Endothelial cell of umbilical vein (primary cell): ENCODE results near the gene SFI1. TPM values are rescaled to one million over a fixed set of nuclear protein-coding genes. Genes with fewer than 3 reads are reported as not detected.
"Not testable (repeated sequence)": the region's sequence is repeated elsewhere in the genome, so short reads cannot be mapped to it uniquely, and the experiment has no call there.

Source experiments
- BruUV-seq: library from RNA; stranded (reverse); fragments of 400-500 nt; replicated peaks from 2 replicates; lab custom pipeline; 2021; lab: Mats Ljungman, UMichigan
- CTCF ChIA-PET: fragments of 300-600, 350-600 bp; sonication (Branson Sonifier 250); formaldehyde crosslinking; loops from one replicate; lab custom pipeline; 2021; ENCODE audit warnings: antibody characterized with exemption, inconsistent platforms; lab: Charles Lee
- POLR2A ChIA-PET: fragments of 300-600, 350-600 bp; sonication (Branson Sonifier 250); formaldehyde crosslinking; loops from one replicate; lab custom pipeline; 2021; ENCODE audit warnings: antibody characterized with exemption, inconsistent platforms; lab: Charles Lee
- DNase-seq: peaks from one replicate; pipeline ENCODE4 v3.0.0-alpha.2; 2011; ENCODE audit warnings: low read depth, low spot score
- FAIRE-seq: peaks from 2 replicates; lab custom pipeline; 2011; peaks lifted over from hg19 to GRCh38; lab: Jason Lieb, UNC
- H2AFZ ChIP-seq: 2 replicates; pipeline ENCODE4 v1.6.0; 2012; ENCODE audit warnings: low read depth, low read length, control low read depth, inconsistent platforms
- H3K27ac ChIP-seq: 2 replicates; pipeline ENCODE4 v1.5.1; 2011; ENCODE audit warnings: low read depth, mild to moderate bottlenecking, control low read depth, low read length, moderate library complexity; ENCODE audit not compliant: insufficient read depth
- H3K27me3 ChIP-seq, 2 experiments: 2 replicates each; pipeline versions ENCODE4 v1.6.0 to v1.6.1; 2011; ENCODE audit warnings: low read length in 2 of 2, mixed read lengths in 1 of 2; ENCODE audit not compliant: control insufficient read depth in 2 of 2, insufficient read depth in 2 of 2
- H3K36me3 ChIP-seq, 2 experiments: 2 replicates in 1 of 2; 3 replicates in 1 of 2; pipeline ENCODE4 v1.5.1; 2011; ENCODE audit warnings: low read length in 2 of 2, mild to moderate bottlenecking in 1 of 2, moderate library complexity in 1 of 2; ENCODE audit not compliant: control insufficient read depth in 2 of 2, insufficient read depth in 2 of 2; ENCODE audit errors: extremely low read depth in 1 of 2
- H3K4me1 ChIP-seq: 3 replicates; pipeline ENCODE4 v1.5.1; 2011; ENCODE audit warnings: mild to moderate bottlenecking, low read length; ENCODE audit not compliant: control insufficient read depth, insufficient read depth; ENCODE audit errors: extremely low read depth
- H3K4me2 ChIP-seq: 2 replicates; pipeline ENCODE4 v1.6.1; 2011; ENCODE audit warnings: low read length, control low read depth, mixed read lengths; ENCODE audit not compliant: insufficient read depth
- H3K4me3 ChIP-seq, 3 experiments: fragments of 200-600 bp in 1 of 3; sonication (generic), shearing (Covaris generic) in 1 of 3; replicated peaks in 1 of 3; 2 replicates each; pipeline ENCODE4 v1.5.1; 2011 to 2016; ENCODE audit warnings: control low read depth in 3 of 3, low read length in 3 of 3, mild to moderate bottlenecking in 2 of 3, inconsistent platforms in 1 of 3, low read depth in 1 of 3, moderate library complexity in 1 of 3; ENCODE audit not compliant: insufficient read depth in 1 of 3
- H3K79me2 ChIP-seq: 2 replicates; pipeline ENCODE4 v1.6.0; 2012; ENCODE audit warnings: low read length, inconsistent platforms; ENCODE audit not compliant: control insufficient read depth, insufficient read depth
- H3K9ac ChIP-seq: replicated peaks from 2 replicates; pipeline ENCODE3; 2011; ENCODE audit warnings: low read length, control low read depth; ENCODE audit not compliant: insufficient read depth; ENCODE audit errors: extremely low read depth
- H3K9me1 ChIP-seq: replicated peaks from 3 replicates; pipeline ENCODE4 v1.6.0; 2011; ENCODE audit warnings: mild to moderate bottlenecking, low read length; ENCODE audit not compliant: control insufficient read depth, insufficient read depth; ENCODE audit errors: extremely low read depth
- H3K9me3 ChIP-seq: replicated peaks from 2 replicates; pipeline ENCODE4 v1.5.1; 2012; ENCODE audit warnings: low read length, inconsistent platforms; ENCODE audit not compliant: control insufficient read depth, insufficient read depth
- H4K20me1 ChIP-seq: replicated peaks from 2 replicates; pipeline ENCODE3; 2011; ENCODE audit warnings: mild to moderate bottlenecking, low read length; ENCODE audit not compliant: control insufficient read depth, insufficient read depth; ENCODE audit errors: extremely low read depth
- EZH2 ChIP-seq: IDR thresholded peaks from 2 replicates; pipeline ENCODE4 v1.6.1; 2012; ENCODE audit warnings: borderline replicate concordance, low read depth, mild to moderate bottlenecking, moderate library complexity, low read length, inconsistent platforms; ENCODE audit not compliant: severe bottlenecking
- FOS ChIP-seq: IDR thresholded peaks from 2 replicates; pipeline ENCODE4 v1.6.1; 2011; ENCODE audit warnings: mild to moderate bottlenecking, low read length, moderate library complexity, borderline replicate concordance; ENCODE audit not compliant: insufficient read depth
- GATA2 ChIP-seq: IDR thresholded peaks from 2 replicates; pipeline ENCODE4 v1.7.0; 2011; ENCODE audit warnings: low read depth, mild to moderate bottlenecking, moderate library complexity, mixed read lengths, low read length; ENCODE audit not compliant: insufficient read length, insufficient read depth
- JUN ChIP-seq: IDR thresholded peaks from 2 replicates; pipeline ENCODE4 v1.6.1; 2011; ENCODE audit warnings: borderline replicate concordance, low read depth; ENCODE audit not compliant: insufficient read length, insufficient read depth
- MYC ChIP-seq: IDR thresholded peaks from one replicate; pipeline ENCODE4 v1.6.1; 2011; ENCODE audit warnings: mild to moderate bottlenecking, low read depth, low read length
- POLR2A ChIP-seq: IDR thresholded peaks from 2 replicates; pipeline ENCODE4 v1.6.1; 2012; ENCODE audit warnings: low read depth, mild to moderate bottlenecking, control low read depth, low read length
- POLR2AphosphoS5 ChIP-seq: IDR thresholded peaks from 2 replicates; pipeline ENCODE4 v1.6.1; 2012; ENCODE audit warnings: low read depth, mild to moderate bottlenecking, control low read depth, low read length, moderate library complexity; ENCODE audit not compliant: insufficient read depth
- dilution Hi-C: fragments of 300-500 bp; cut with MboI; formaldehyde crosslinking; loops from one replicate; pipeline ENCODE4 v1.15.0; 2019; ENCODE audit warnings: low sequenced_read_pairs; ENCODE audit not compliant: extremely low pct_ligation_motif_present
- intact Hi-C: fragments of 100-400 bp; cut with micrococcal nuclease; formaldehyde crosslinking; loops from one replicate; pipeline ENCODE4 v1.10.0; 2022
- polyA plus RNA-seq, 4 experiments: library from polyadenylated mRNA; depleted of rRNA in 3 of 4; stranded (reverse) in 3 of 4; unstranded in 1 of 4; fragments of >200 nt; gene quantifications; 2 replicates each; pipeline versions ENCODE4 v1.2.1 to v1.2.3, GENCODE V29; 2011 to 2012; ENCODE audit warnings: missing spikeins in 1 of 4
- total RNA-seq: library from RNA; stranded (reverse); gene quantifications from 2 replicates; pipeline ENCODE4 v1.2.3, GENCODE V29; 2021
- TF ChIP-seq, protein P1 (sequence below): IDR thresholded peaks from 2 replicates; pipeline ENCODE4 v1.6.1; 2011; ENCODE audit not compliant: insufficient read depth, insufficient read length
- TF ChIP-seq, protein P2 (sequence below), 2 donors: IDR thresholded peaks; 1 replicate in 1 of 2; 2 replicates in 1 of 2; pipeline ENCODE4 v1.5.1; 2011; ENCODE audit warnings: low read length in 2 of 2, mild to moderate bottlenecking in 2 of 2, moderate library complexity in 2 of 2, control low read depth in 1 of 2, inconsistent platforms in 1 of 2, low read depth in 1 of 2; ENCODE audit not compliant: insufficient read depth in 1 of 2; ENCODE audit errors: extremely low read depth in 1 of 2

Gene SFI1
- total and polyA plus RNA-seq, 2 donors (not counting 3 experiments of a cell fraction or from before 2014, with no cell fraction given), result 12.5 to 46.4 TPM

DNA sequence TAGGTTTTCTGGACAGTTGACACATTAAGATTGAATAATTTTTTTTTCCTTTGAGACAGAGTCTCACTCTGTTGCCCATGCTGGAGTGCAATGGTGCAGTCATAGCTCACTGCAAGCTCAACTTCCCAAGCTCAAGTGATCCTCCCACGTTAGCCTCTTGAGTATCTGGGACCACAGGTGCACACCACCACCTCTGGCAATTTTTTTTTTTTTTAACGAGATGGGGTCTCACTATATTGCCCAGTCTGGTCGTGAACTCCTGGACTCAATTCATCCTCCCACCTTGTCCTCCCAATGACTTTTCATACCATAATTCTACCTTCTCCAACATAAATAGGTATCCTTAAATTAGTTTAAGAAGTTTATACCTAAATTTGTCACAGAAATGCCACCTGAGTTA, 15.2 kb upstream of the SFI1 start:
- Histone ChIP-seq H2AFZ (no peak overlapping the region), H3K27ac (no peak overlapping the region), H3K27me3 (no peaks in the 10 kb centered on the region), H3K79me2 (peaks cover 73% of the 10 kb centered on the region), H3K4me2 (no peak overlapping the region), H3K9ac (no peak overlapping the region), H3K36me3 (peaks cover 12 to 26% of the 10 kb centered on the region in 2 experiments), H4K20me1 (peaks cover 2% of the 10 kb centered on the region), H3K9me3 (no peaks in the 10 kb centered on the region), H3K9me1 (no peaks in the 10 kb centered on the region), H3K4me1 (no peaks in the 10 kb centered on the region), H3K4me3 (no peak overlapping the region)
- BruUV-seq, result no TSS peak
- intact Hi-C loops (no loop called here), dilution Hi-C loops (no loop called here)
- DNase-seq (no peak), FAIRE-seq (no peak)
- ChIA-PET POLR2A (no interaction called here), CTCF (no interaction called here)
- TF ChIP-seq POLR2A (no peak), MYC (no peak), EZH2 (no peak), JUN (no peak), FOS (no peak), GATA2 (no peak), POLR2AphosphoS5 (no peak)
- TF ChIP-seq, protein P1, sequence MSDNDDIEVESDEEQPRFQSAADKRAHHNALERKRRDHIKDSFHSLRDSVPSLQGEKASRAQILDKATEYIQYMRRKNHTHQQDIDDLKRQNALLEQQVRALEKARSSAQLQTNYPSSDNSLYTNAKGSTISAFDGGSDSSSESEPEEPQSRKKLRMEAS, result no peak
- TF ChIP-seq, protein P2, sequence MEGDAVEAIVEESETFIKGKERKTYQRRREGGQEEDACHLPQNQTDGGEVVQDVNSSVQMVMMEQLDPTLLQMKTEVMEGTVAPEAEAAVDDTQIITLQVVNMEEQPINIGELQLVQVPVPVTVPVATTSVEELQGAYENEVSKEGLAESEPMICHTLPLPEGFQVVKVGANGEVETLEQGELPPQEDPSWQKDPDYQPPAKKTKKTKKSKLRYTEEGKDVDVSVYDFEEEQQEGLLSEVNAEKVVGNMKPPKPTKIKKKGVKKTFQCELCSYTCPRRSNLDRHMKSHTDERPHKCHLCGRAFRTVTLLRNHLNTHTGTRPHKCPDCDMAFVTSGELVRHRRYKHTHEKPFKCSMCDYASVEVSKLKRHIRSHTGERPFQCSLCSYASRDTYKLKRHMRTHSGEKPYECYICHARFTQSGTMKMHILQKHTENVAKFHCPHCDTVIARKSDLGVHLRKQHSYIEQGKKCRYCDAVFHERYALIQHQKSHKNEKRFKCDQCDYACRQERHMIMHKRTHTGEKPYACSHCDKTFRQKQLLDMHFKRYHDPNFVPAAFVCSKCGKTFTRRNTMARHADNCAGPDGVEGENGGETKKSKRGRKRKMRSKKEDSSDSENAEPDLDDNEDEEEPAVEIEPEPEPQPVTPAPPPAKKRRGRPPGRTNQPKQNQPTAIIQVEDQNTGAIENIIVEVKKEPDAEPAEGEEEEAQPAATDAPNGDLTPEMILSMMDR (IDR thresholded peaks at IDR 0.05; ENCODE audit: extremely low read depth in 1 of 2, insufficient read depth in 1 of 2, low read depth in 1 of 2, low read length in 2 of 2), result no peak

DNA sequence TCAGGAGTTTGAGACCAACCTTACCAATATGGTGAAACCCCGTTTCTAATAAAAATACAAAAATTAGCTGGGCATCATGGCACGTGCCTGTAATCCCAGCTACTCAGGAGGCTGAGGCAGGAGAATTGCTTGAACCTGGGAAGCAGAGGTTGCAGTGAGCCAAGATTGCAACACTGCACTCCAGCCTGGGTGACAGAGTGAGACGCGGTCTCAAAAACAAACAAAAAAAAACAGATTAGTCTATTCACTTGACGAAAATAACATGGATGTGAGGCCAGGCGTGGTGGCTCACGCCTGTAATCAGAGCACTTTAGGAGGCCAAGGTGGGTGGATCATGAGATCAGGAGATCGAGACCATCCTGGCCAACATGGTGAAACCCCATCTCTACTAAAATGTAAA, 13.9 kb upstream of the SFI1 start:
- CTCF ChIA-PET, H3K4me2 ChIP-seq, dilution Hi-C loops, H2AFZ ChIP-seq, intact Hi-C loops, H3K4me3 ChIP-seq, BruUV-seq, POLR2A ChIA-PET, H3K27me3 ChIP-seq, H3K9me1 ChIP-seq, DNase-seq, FAIRE-seq, H3K9ac ChIP-seq, H4K20me1 ChIP-seq, H3K4me1 ChIP-seq, H3K9me3 ChIP-seq, H3K27ac ChIP-seq: not testable (repeated sequence)
- peaks cover 14 to 26% of the 10 kb centered on the region in 2 experiments for H3K36me3 ChIP-seq
- peaks cover 73% of the 10 kb centered on the region for H3K79me2 ChIP-seq

- Histone ChIP-seq H3K4me1 (peaks cover 23% of the 10 kb centered on the region), H3K36me3 (peaks cover 13 to 19% of the 10 kb centered on the region in 2 experiments), H3K79me2 (peaks cover 62% of the 10 kb centered on the region)
- H3K9ac ChIP-seq, CTCF ChIA-PET, H2AFZ ChIP-seq, FAIRE-seq, H3K27ac ChIP-seq, H3K4me2 ChIP-seq, intact Hi-C loops, H3K4me3 ChIP-seq, H3K9me1 ChIP-seq, BruUV-seq, H3K27me3 ChIP-seq, POLR2A ChIA-PET, H4K20me1 ChIP-seq, DNase-seq, dilution Hi-C loops, H3K9me3 ChIP-seq: not testable (repeated sequence)
Measured at GRCh38 chr22:31486369-31486768, 10.0 kb upstream of the SFI1 start.
